ENCODE measurements around the gene RPTOR.
"Not testable (repeated sequence)": the region's sequence is repeated elsewhere in the genome, so short reads cannot be mapped to it uniquely, and the experiment has no call there.

RPTOR gene

DNA sequence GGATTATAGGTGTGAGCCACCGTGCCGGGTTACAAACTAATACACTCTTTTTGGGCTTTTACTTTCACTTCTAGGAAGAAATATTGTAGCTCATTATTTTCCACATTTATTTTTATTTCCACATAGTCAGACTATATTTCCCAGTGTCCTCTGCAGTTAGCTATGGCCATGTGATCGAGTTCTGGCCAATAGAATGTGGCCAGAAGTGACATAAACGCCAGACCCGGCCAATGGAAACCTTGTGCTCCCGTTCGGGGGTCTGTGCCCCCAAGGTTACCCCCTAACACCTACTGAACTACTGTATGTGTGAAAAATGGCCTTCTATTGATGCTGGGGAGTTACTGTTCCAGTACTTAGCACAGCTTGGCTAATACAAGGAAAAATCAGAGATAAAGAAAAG lies 13.2 kb upstream of the RPTOR start:
- TF ChIP-seq CTCF (IDR thresholded peaks at IDR 0.05; ENCODE audit: insufficient read depth, low read length, missing control alignments), result no peak
- CTCF ChIA-PET, result interaction anchor here (0.8 to 1.7 kb wide), 3 partner anchors 28 to 104 kb away, joined by 3 to 6 read pairs (median 3); no protein-coding TSS in a partner anchor
- H3K4me3 ChIP-seq (ENCODE audit: low read depth, low read length), result no peak overlapping the region
- no peak for DNase-seq (ENCODE audit: low read depth, low spot score)
- POLR2A ChIA-PET, result no interaction called here

DNA sequence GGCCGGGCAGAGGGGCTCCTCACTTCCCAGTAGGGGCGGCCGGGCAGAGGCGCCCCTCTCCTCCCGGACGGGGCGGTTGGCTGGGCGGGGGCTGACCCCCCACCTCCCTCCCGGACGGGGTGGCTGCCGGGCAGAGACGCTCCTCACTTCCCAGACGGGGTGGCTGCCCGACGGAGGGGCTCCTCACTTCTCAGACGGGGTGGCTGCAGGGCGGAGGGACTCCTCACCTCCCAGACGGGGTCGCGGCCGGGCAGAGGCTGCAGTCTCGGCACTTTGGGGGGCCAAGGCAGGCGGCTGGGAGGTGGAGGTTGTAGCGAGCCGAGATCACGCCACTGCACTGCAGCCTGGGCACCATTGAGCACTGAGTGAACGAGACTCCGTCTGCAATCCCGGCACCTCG lies 7.3 kb upstream of the RPTOR start:
- DNase-seq (ENCODE audit: low read depth, low spot score); CTCF ChIA-PET; POLR2A ChIA-PET; H3K4me3 ChIP-seq (ENCODE audit: low read depth, low read length): not testable (repeated sequence)

- ChIA-PET CTCF (interaction anchor here (1.4 kb wide), 1 partner anchor 10 kb away, joined by 4 read pairs; no protein-coding TSS in a partner anchor), POLR2A (no interaction called here)
- no peak for TF ChIP-seq CTCF (IDR thresholded peaks at IDR 0.05; ENCODE audit: insufficient read depth, low read length, missing control alignments)
- no peak for DNase-seq (ENCODE audit: low read depth, low spot score)
- no peak overlapping the region for H3K4me3 ChIP-seq (ENCODE audit: low read depth, low read length)
Measured at GRCh38 chr17:80538484-80538883, 6.2 kb upstream of the RPTOR start.

DNA sequence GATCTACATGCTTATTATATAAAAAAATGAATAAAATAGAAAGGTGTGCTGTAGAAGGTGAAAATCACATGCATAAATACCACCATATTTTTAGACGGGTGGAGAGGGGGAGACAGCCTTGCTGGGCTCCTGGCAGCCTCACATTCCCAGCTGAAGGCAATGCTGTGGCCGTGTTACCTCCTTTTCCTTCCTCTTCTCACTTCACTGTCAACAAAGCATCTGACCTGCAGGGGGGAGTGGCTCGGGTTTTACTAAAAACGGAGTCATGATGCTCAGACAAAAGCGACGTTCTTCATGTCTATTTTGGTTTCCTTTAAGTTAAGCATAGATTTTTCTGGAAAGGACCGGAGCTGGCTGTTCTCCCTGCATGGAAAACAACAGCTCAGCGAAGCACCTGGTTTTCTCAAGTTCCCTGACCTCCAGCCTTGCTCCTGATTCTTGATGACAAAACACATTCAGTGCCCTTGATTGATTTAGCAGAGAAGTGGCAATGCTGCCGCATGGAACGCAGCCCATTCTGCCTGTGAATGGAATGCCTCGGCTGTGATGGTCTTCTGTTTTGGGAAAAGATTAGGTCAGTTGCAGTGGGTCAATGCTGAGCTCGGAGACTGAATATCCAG lies 5.5 kb upstream of the RPTOR start:
- ChIA-PET CTCF (interaction anchor here (0.6 to 1.4 kb wide), 2 partner anchors 11 to 318 kb away, joined by 3 to 4 read pairs; no protein-coding TSS in a partner anchor), POLR2A (no interaction called here)
- no peak for TF ChIP-seq CTCF (IDR thresholded peaks at IDR 0.05; ENCODE audit: insufficient read depth, low read length, missing control alignments)
- DNase-seq (ENCODE audit: low read depth, low spot score), result no peak
- no peak overlapping the region for H3K4me3 ChIP-seq (ENCODE audit: low read depth, low read length)

DNA sequence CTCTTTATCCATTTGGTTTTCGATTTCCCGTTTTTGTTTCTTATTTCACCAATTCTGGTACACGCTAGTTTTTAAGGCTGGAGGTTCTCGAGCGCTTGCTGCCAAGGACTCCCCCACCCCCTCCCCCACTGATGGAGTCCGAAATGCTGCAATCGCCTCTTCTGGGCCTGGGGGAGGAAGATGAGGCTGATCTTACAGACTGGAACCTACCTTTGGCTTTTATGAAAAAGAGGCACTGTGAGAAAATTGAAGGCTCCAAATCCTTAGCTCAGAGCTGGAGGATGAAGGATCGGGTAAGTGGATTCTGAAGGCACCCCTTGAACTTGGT lies 825 bp downstream of the RPTOR start:
- no peak for DNase-seq (ENCODE audit: low read depth, low spot score)
- peak overlapping the region; percentile 97 for H3K4me3 ChIP-seq (ENCODE audit: low read depth, low read length)
- ChIA-PET CTCF (interaction anchor here (0.7 to 2.7 kb wide), 3 partner anchors 9 to 31 kb away, joined by 3 to 13 read pairs (median 4); no protein-coding TSS in a partner anchor), POLR2A (interaction anchor here (1.5 kb wide), 1 partner anchor 14 kb away, joined by 11 read pairs; no protein-coding TSS in a partner anchor)
- no peak for TF ChIP-seq CTCF (IDR thresholded peaks at IDR 0.05; ENCODE audit: insufficient read depth, low read length, missing control alignments)

DNA sequence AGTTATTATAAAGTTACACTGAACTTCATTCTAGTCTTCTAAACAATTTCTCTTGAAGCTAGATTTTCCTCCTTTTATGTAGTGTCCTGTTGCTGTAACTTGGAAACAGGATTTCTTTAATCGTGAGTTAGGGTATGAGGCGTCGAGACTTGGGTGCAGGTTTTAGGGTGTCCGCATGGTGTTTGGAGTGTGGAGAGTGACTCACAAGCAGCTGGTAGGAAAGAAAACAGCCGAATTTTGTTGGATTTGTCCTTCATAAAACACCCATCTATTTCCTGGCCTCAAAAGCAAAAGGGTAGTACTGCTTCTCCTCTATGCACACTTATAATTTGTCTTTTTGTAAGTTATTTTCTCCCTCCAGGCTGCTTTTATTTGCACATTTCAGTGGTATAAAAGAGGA lies 1.6 kb downstream of the RPTOR start:
- no peak for DNase-seq (ENCODE audit: low read depth, low spot score)
- ChIA-PET POLR2A (no interaction called here), CTCF (interaction anchor here (0.8 to 2.7 kb wide), 4 partner anchors 10 to 30 kb away, joined by 3 to 13 read pairs (median 4); no protein-coding TSS in a partner anchor)
- H3K4me3 ChIP-seq (ENCODE audit: low read depth, low read length), result peak overlapping the region; percentile 21; the same call in 1 of the 2 replicates
- TF ChIP-seq CTCF (IDR thresholded peaks at IDR 0.05; ENCODE audit: insufficient read depth, low read length, missing control alignments), result no peak

DNA sequence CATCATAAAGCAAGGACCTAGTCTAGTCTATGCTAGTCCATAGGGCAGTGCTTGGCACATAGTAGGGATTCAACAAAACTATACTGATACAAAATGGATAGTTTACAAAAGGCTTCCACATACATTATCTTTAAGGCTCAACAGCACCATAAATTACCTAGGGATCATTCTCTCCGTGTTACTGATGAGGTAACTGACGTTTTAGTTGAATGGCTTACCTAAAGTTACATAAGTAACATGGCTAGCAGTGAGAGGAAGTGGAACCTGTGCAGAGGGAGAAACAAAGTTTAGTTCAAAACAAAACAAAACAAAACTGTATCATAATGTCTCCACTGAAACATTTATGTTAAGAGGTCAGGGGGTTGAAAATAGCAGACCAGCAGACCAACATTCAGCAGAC lies 7.9 kb downstream of the RPTOR start:
- H3K4me3 ChIP-seq (ENCODE audit: low read depth, low read length), result no peak overlapping the region
- ChIA-PET POLR2A (no interaction called here), CTCF (no interaction called here)
- no peak for DNase-seq (ENCODE audit: low read depth, low spot score)
- TF ChIP-seq CTCF (IDR thresholded peaks at IDR 0.05; ENCODE audit: insufficient read depth, low read length, missing control alignments), result no peak
